Sigmoid colon (tissue), 7 donors: ENCODE data around the gene CHIT1. TPM values are rescaled to one million over a fixed set of nuclear protein-coding genes. Genes with fewer than 3 reads are reported as not detected.

Experiments
- DNase-seq: peaks from one replicate; pipeline ENCODE4 v3.0.0-alpha.2; 2019
- H3K27ac ChIP-seq, 4 donors: fragments of 200-600 bp; sonication (generic); one replicate each; pipeline ENCODE4 v1.5.1; 2016 to 2019; ENCODE audit warnings: mild to moderate bottlenecking in 1 of 4
- H3K27me3 ChIP-seq, 3 donors: fragments of 200-600 bp; sonication (generic); one replicate each; pipeline ENCODE4 v1.5.1; 2019; ENCODE audit warnings: mild to moderate bottlenecking in 1 of 3
- H3K36me3 ChIP-seq, 4 donors: fragments of 200-600 bp; sonication (generic); one replicate each; pipeline ENCODE4 v1.5.1; 2016 to 2019
- H3K4me1 ChIP-seq, 4 donors: fragments of 200-600 bp; sonication (generic); one replicate each; pipeline ENCODE4 v1.5.1; 2017 to 2019
- H3K4me3 ChIP-seq, 4 donors: fragments of 200-600 bp; sonication (generic); one replicate each; pipeline ENCODE4 v1.5.1; 2017 to 2019; ENCODE audit warnings: mild to moderate bottlenecking in 2 of 4, moderate library complexity in 1 of 4
- H3K9me3 ChIP-seq, 4 donors: fragments of 200-600 bp in 3 of 4; sonication (generic) in 3 of 4; one replicate each; pipeline versions ENCODE4 v1.5.1 to v1.6.1; 2013 to 2019
- EP300 ChIP-seq, 4 donors: sonication (generic); formaldehyde crosslinking; IDR thresholded peaks; one replicate each; pipeline ENCODE4 v1.6.1; 2017; ENCODE audit warnings: antibody characterized with exemption in 4 of 4
- POLR2A ChIP-seq, 2 donors: fragments of 450-650 bp; IDR thresholded peaks; one replicate each; pipeline ENCODE4 v1.6.1; 2016; ENCODE audit warnings: antibody characterized with exemption in 2 of 2, mild to moderate bottlenecking in 2 of 2, moderate library complexity in 2 of 2
- POLR2AphosphoS5 ChIP-seq, 4 donors: sonication (generic); formaldehyde crosslinking; IDR thresholded peaks; one replicate each; pipeline ENCODE4 v1.6.1; 2017; ENCODE audit warnings: antibody characterized with exemption in 4 of 4
- WGBS, 2 donors: extraction: QIAGEN DNeasy Blood & Tissue Kit; methylation state at CpG; one replicate each; pipeline ENCODE4 v1.1.7; 2013; 5-methylcytosine and 5-hydroxymethylcytosine counted together
- intact Hi-C: fragments of 100-400 bp; cut with DNase I; formaldehyde crosslinking; loops from one replicate; pipeline ENCODE4 v1.15.1; 2023
- polyA plus RNA-seq, 3 donors: library from polyadenylated mRNA; stranded (reverse); fragments of 200-250 nt; gene quantifications; one replicate each; pipeline ENCODE4 v1.2.3, GENCODE V29; 2013
- total RNA-seq, 4 donors: library from RNA; depleted of rRNA; stranded (reverse); fragments of >200 nt; gene quantifications; one replicate each; pipeline ENCODE4 v1.1.0, GENCODE V29; 2016
- TF ChIP-seq, protein P1 (sequence below), 4 experiments: fragments of 450-650 bp in 3 of 4; fragments of 200-600 bp in 1 of 4; IDR thresholded peaks; one replicate each; pipeline ENCODE4 v1.5.1; 2016 to 2019; ENCODE audit warnings: antibody characterized with exemption in 4 of 4, mild to moderate bottlenecking in 3 of 4, moderate library complexity in 2 of 4
- donor health status: healthy with polysubstance abuse.
- donor health status: Bipolar disorder and iron deficiency.
- donor health status: healthy.

The CHIT1 gene
- total and polyA plus RNA-seq, 7 donors: 0.98 TPM; not detected in 6

- WGBS, 2 donors: 80 to 85% methylated on average over 2 of the region's 2 CpGs
- H3K36me3 ChIP-seq: no peaks in the 10 kb centered on the region
- H3K9me3 ChIP-seq: no peaks in the 10 kb centered on the region
- H3K27me3 ChIP-seq: peaks cover 0 to 3% (median 0%) of the 10 kb centered on the region in 3 donors
- DNase-seq: no peak
- TF ChIP-seq EP300 (IDR thresholded peaks at IDR 0.05) (no peak), POLR2AphosphoS5 (IDR thresholded peaks at IDR 0.05) (no peak), POLR2A (IDR thresholded peaks at IDR 0.05) (no peak)
- TF ChIP-seq, protein P1, sequence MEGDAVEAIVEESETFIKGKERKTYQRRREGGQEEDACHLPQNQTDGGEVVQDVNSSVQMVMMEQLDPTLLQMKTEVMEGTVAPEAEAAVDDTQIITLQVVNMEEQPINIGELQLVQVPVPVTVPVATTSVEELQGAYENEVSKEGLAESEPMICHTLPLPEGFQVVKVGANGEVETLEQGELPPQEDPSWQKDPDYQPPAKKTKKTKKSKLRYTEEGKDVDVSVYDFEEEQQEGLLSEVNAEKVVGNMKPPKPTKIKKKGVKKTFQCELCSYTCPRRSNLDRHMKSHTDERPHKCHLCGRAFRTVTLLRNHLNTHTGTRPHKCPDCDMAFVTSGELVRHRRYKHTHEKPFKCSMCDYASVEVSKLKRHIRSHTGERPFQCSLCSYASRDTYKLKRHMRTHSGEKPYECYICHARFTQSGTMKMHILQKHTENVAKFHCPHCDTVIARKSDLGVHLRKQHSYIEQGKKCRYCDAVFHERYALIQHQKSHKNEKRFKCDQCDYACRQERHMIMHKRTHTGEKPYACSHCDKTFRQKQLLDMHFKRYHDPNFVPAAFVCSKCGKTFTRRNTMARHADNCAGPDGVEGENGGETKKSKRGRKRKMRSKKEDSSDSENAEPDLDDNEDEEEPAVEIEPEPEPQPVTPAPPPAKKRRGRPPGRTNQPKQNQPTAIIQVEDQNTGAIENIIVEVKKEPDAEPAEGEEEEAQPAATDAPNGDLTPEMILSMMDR (IDR thresholded peaks at IDR 0.05): no peak
- intact Hi-C loops: loop anchor here (5.0 kb wide), 1 partner anchor 46 kb away; the partner anchor contains the start of gene ADORA1
- no peaks in the 10 kb centered on the region for H3K4me1 ChIP-seq
- no peak overlapping the region for H3K27ac ChIP-seq
- H3K4me3 ChIP-seq: no peak overlapping the region
These were observed 56.4 kb downstream of the CHIT1 start for GRCh38 chr1:203173011-203173555.

- H3K36me3 ChIP-seq: no peaks in the 10 kb centered on the region
- no peak overlapping the region for H3K27ac ChIP-seq
- H3K27me3 ChIP-seq: peaks cover 0 to 3% (median 0%) of the 10 kb centered on the region in 3 donors
- TF ChIP-seq, protein P1 (IDR thresholded peaks at IDR 0.05): peak; percentile 42 to 84 (median 70)
- no peak for TF ChIP-seq POLR2A (IDR thresholded peaks at IDR 0.05)
- intact Hi-C loops: loop anchor here (1.0 to 5.0 kb wide), 2 partner anchors 45 to 133 kb away; partner anchors contain the start of gene ADORA1
- peak; percentile 79 for DNase-seq
- no peak overlapping the region for H3K4me3 ChIP-seq
- no peaks in the 10 kb centered on the region for H3K9me3 ChIP-seq
- no peaks in the 10 kb centered on the region for H3K4me1 ChIP-seq
- 43 to 50% methylated on average over 8 of the region's 8 CpGs for WGBS, 2 donors
These were observed 57.1 kb downstream of the CHIT1 start for GRCh38 chr1:203172184-203173010.

DNA sequence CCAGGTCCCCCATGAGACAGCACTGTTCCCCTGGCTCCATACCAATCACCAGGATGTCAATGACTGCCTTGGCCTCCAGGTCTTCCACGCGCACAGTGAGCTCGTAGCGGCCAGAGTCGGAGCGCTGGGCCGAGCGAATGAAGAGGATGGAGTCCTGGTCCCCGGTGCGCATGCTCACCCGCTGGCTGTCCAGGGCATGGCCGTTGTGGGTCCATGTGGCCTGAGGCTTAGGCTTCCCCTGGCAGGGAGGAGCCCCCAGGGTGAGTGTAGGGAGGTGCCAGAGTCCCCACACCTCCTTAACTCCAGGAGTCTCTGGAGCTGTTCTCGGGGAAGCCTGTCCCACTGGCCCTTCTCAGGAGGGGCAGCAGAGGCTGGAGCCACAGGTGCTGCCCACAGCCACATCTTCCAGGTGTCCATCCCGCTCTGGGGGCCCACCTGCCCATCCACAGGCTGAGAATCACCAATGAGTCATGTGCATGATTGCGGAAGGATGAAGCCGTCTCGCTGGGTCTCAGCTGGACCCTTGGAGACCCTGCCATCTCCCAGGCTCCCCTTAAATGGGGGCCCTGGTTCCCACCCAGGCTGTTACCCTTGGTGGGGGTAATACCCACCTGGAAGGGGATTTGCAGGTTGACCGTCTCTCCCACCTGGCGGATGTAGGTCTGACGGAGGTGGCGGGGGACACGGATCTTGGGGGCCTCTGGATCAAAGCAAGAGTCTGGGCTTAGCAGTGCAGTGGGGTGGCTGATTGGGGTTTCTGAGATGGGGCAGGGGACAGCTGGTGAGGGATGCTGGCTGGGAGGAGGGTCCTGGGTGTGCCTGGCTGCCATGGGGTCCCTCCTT lies 57.9 kb downstream of the CHIT1 start:
- Histone ChIP-seq H3K36me3 (no peaks in the 10 kb centered on the region), H3K4me3 (no peak overlapping the region), H3K4me1 (no peaks in the 10 kb centered on the region), H3K27ac (no peak overlapping the region), H3K9me3 (no peaks in the 10 kb centered on the region), H3K27me3 (peaks cover 0 to 3% (median 0%) of the 10 kb centered on the region in 3 donors)
- 91 to 94% methylated on average over 22 of the region's 22 CpGs for WGBS, 2 donors
- DNase-seq: no peak
- TF ChIP-seq, protein P1 (IDR thresholded peaks at IDR 0.05): no peak
- TF ChIP-seq POLR2A (IDR thresholded peaks at IDR 0.05): no peak
- no peak for TF ChIP-seq POLR2AphosphoS5 (IDR thresholded peaks at IDR 0.05)
- no peak for TF ChIP-seq EP300 (IDR thresholded peaks at IDR 0.05)
- intact Hi-C loops: loop anchor here (1.0 to 5.0 kb wide), 2 partner anchors 44 to 132 kb away; partner anchors contain the start of gene ADORA1

DNA sequence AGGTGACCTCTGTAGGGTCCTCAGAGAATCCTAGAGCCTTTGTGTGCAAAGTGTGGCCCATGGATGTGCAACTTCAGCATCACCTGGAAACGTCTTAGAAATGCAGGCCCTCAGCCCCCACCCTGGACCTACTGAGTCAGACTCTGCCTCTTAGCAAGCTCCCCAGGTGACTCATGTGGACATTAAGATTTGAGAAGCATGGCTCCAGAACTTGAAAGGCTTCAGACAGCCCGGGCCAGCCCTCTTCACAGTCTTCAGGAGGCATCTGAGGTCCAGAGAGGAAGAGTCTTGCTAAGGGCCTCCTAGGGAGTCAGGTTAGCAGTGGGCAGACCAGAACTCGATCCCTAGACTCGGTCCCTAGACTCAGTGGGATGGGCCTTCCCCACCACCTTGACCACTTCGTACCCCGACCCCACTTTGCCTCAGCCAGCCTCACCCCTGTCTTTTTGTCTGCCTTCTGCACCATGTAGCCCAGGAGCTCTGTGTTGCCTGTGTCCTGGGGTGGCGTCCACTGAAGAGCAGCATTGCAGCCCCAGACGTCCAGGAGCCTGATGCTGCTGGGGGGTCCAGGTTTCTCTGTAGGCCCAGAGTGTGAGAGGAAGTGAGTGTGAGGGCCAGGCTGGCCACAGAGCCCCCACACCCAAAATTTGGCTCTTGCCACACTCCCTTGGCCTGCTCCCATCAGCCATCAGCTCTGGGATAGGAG lies 58.7 kb downstream of the CHIT1 start:
- Histone ChIP-seq H3K4me3 (no peak overlapping the region), H3K27me3 (no peaks in the 10 kb centered on the region), H3K27ac (no peak overlapping the region), H3K36me3 (no peaks in the 10 kb centered on the region), H3K4me1 (no peaks in the 10 kb centered on the region), H3K9me3 (no peaks in the 10 kb centered on the region)
- TF ChIP-seq, protein P1 (IDR thresholded peaks at IDR 0.05): no peak
- TF ChIP-seq POLR2AphosphoS5 (IDR thresholded peaks at IDR 0.05) (no peak), POLR2A (IDR thresholded peaks at IDR 0.05) (no peak), EP300 (IDR thresholded peaks at IDR 0.05) (no peak)
- no peak for DNase-seq
- 77 to 88% methylated on average over 8 of the region's 8 CpGs for WGBS, 2 donors
- intact Hi-C loops: loop anchor here (5.0 kb wide), 1 partner anchor 43 kb away; the partner anchor contains the start of gene ADORA1
